Calu3 (cell line): ENCODE data around the gene SETBP1. TPM values are rescaled to one million over a fixed set of nuclear protein-coding genes. Genes with fewer than 3 reads are reported as not detected.

Experiments
- BruUV-seq: library from RNA; stranded (reverse); fragments of 400-500 nt; replicated peaks from 2 replicates; lab custom pipeline; 2021; lab: Mats Ljungman, UMichigan
- CTCF ChIA-PET: fragments of 300-600 bp; sonication (Branson Sonifier 250); formaldehyde crosslinking; loops from one replicate; lab custom pipeline; 2022; ENCODE audit warnings: antibody characterized with exemption; lab: Charles Lee
- DNase-seq: peaks from one replicate; pipeline ENCODE4 v3.0.0; 2022
- H3K27ac Mint-ChIP-seq: one replicate; pipeline ENCODE4 v1.8.0; 2022; ENCODE audit warnings: mixed read lengths; ENCODE audit not compliant: unreplicated experiment
- H3K27me3 Mint-ChIP-seq: one replicate; pipeline ENCODE4 v1.8.0; 2022; ENCODE audit warnings: mixed read lengths; ENCODE audit not compliant: unreplicated experiment
- H3K36me3 Mint-ChIP-seq: one replicate; pipeline ENCODE4 v1.8.0; 2022; ENCODE audit warnings: mild to moderate bottlenecking, moderate library complexity, mixed read lengths; ENCODE audit not compliant: insufficient read depth, unreplicated experiment
- H3K4me1 Mint-ChIP-seq: one replicate; pipeline ENCODE4 v1.8.0; 2022; ENCODE audit warnings: mild to moderate bottlenecking, low read depth, mixed read lengths; ENCODE audit not compliant: unreplicated experiment
- H3K4me3 Mint-ChIP-seq: one replicate; pipeline ENCODE4 v1.8.0; 2022; ENCODE audit warnings: mild to moderate bottlenecking, low read depth, moderate library complexity, mixed read lengths; ENCODE audit not compliant: unreplicated experiment
- H3K9me3 Mint-ChIP-seq: one replicate; pipeline ENCODE4 v1.8.0; 2022; ENCODE audit warnings: low read depth, mixed read lengths; ENCODE audit not compliant: unreplicated experiment
- CTCF ChIP-seq: fragments of 200-600 bp; IDR thresholded peaks from one replicate; pipeline ENCODE4 v1.8.0; 2022; ENCODE audit warnings: antibody characterized with exemption; ENCODE audit not compliant: unreplicated experiment
- intact Hi-C: fragments of 100-400 bp; cut with micrococcal nuclease; formaldehyde crosslinking; loops from one replicate; pipeline ENCODE4 v1.10.0; 2022; ENCODE audit not compliant: unreplicated experiment
- total RNA-seq: library from RNA; stranded (reverse); gene quantifications from 2 replicates; pipeline ENCODE4 v1.2.3, GENCODE V29; 2022

SETBP1 gene
- total RNA-seq, 1 experiment from 2014 or later = 6.0 TPM

DNA sequence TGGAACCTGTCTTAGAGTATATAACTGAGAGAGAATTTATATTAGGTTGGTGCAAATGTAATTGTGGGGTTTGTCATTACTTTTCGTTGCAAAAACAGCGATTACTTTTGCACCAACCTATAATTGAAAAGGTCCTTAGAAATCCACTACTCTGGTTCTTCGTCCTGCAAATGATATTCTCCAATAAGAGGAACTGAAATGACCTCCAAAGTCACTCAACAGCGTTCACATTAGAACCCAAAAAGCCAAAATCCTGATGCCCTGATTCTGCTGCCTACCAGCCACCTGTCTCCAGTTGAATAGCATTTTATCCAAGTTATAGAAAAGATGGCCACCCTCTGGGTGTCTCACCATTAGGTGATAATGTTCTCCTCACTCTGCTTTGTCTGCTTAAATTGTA is 230.6 kb downstream of the SETBP1 start:
- no peaks in the 10 kb centered on the region for H3K4me1 Mint-ChIP-seq
- CTCF ChIA-PET = interaction anchor here (0.6 kb wide), 1 partner anchor 448 kb away, joined by 3 read pairs; no protein-coding TSS in a partner anchor
- no peaks in the 10 kb centered on the region for H3K36me3 Mint-ChIP-seq
- no peaks in the 10 kb centered on the region for H3K27me3 Mint-ChIP-seq
- intact Hi-C loops = no loop called here
- no peak overlapping the region for H3K4me3 Mint-ChIP-seq
- no peak for DNase-seq
- no peaks in the 10 kb centered on the region for H3K9me3 Mint-ChIP-seq
- H3K27ac Mint-ChIP-seq = no peak overlapping the region
- no peak for TF ChIP-seq CTCF
- BruUV-seq = no TSS peak

DNA sequence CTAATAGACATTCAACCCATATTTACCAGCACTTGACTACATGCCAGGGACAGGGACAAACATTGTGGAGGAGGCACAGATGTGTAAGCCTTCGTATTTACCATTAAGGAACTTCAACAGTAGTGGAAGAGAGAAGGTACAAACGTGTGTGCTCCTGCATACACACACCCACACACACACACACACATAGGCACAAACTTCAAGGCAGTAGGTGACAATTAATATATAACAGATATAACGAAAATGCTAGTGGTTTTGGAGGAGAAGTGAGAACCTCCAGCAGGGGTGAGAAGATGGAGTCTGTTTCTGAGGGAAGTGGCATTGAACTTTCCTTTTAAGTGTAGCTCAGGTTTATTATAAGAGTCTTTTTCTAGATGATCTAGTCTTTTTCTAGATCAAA is 231.1 kb downstream of the SETBP1 start:
- BruUV-seq = no TSS peak
- CTCF ChIA-PET = no interaction called here
- Mint-ChIP-seq H3K4me3 (no peak overlapping the region), H3K36me3 (no peaks in the 10 kb centered on the region), H3K27ac (no peak overlapping the region), H3K4me1 (no peaks in the 10 kb centered on the region), H3K9me3 (no peaks in the 10 kb centered on the region), H3K27me3 (no peaks in the 10 kb centered on the region)
- intact Hi-C loops = no loop called here
- DNase-seq = no peak
- TF ChIP-seq CTCF = no peak

GRCh38 chr18:44912740-44913478 is 232.2 kb downstream of the SETBP1 start:
- Mint-ChIP-seq H3K27ac (no peak overlapping the region), H3K4me3 (no peak overlapping the region), H3K36me3 (no peaks in the 10 kb centered on the region), H3K27me3 (no peaks in the 10 kb centered on the region), H3K4me1 (no peaks in the 10 kb centered on the region), H3K9me3 (no peaks in the 10 kb centered on the region)
- intact Hi-C loops = no loop called here
- no peak for DNase-seq
- no peak for TF ChIP-seq CTCF
- CTCF ChIA-PET = no interaction called here
- no TSS peak for BruUV-seq

GRCh38 chr18:44914028-44914427 is 233.3 kb downstream of the SETBP1 start:
- CTCF ChIA-PET = no interaction called here
- intact Hi-C loops = no loop called here
- TF ChIP-seq CTCF = no peak
- Mint-ChIP-seq H3K27ac (no peak overlapping the region), H3K27me3 (no peaks in the 10 kb centered on the region), H3K9me3 (no peaks in the 10 kb centered on the region), H3K36me3 (no peaks in the 10 kb centered on the region), H3K4me3 (no peak overlapping the region), H3K4me1 (no peaks in the 10 kb centered on the region)
- BruUV-seq = no TSS peak
- DNase-seq = no peak
